D341Med (cell line): Measurements from ENCODE around the gene APMAP.

Experiments used
- DNase-seq: peaks from one replicate; pipeline ENCODE4 v3.0.0; 2012; ENCODE audit warnings: low spot score

APMAP gene

DNA sequence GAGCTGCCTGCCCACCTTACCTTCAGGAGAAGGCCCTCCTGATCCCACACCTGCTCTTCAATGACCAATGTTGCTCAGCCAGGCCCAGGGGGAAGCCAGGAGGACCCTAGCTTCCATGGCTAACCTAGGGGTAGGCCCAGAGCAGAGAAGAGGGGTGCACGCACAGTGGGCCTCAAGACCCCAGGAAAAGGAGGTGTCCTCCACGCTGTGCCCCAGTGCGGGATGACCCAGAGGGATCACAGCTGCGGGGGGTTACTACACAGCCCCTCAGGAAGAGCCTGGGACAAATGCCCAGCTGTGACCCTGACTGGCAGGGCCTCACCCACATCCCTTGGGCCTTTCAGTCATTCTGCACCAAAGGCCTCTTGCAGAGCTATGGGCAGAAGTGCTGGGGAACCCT lies 31.6 kb upstream of the APMAP start:
- no peak for DNase-seq

DNA sequence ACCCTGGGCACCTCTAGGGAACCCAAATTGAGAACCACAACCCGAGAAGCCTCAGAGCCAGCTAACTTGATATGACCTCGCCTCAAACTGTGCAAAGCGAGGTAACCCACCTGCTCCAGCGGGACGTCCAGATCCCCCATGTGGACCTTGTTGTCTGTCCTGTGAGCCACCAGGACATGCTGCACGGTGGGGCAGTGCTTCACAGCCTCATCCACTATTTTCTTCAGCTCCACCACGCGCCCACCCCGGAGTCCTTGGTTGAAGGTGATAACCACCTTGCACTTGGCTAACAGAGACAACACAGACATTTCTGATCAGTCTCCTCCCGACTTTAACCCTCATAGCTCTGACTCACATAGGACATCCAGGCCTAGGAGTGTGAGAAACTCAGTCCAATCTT lies 30.8 kb upstream of the APMAP start:
- DNase-seq: no peak

DNA sequence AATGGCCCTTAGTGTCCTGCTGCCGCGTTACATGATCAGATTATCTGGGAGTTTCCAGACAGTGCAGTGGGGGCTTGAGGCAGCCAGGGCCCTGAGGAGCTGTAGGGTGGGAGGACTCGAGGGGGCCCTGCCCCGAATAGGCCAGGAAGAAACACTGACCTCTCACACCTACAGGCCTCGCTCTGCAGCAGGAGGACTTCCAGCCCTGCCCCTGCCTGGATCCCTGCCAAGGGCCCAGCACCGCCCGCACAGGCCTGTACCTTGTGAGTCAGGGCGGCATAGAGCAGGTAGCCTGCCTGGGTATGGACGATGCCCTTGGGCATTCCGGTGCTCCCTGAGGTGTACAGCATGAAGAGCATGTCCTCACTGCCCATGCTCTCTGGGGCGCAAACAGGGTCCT lies 30.1 kb upstream of the APMAP start:
- DNase-seq: no peak

DNA sequence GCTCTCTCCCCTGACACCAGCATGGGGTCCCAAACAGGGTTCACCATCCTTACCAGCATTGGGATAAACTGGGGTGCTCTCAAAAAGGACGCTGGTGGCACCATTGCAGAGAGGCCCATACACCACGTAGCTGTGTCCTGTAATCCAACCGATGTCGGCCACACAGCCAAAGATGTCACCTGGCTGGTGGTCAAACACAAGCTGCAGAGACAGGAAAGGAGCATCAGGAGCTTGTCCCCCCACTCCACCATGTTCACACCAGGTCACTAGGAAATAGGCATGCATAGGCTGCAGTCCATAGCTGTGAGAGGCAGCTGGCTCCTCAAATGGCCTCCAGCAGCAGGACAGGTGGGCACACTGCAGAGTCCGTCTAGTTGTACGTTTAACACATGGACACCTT lies 28.8 kb upstream of the APMAP start:
- DNase-seq: no peak

DNA sequence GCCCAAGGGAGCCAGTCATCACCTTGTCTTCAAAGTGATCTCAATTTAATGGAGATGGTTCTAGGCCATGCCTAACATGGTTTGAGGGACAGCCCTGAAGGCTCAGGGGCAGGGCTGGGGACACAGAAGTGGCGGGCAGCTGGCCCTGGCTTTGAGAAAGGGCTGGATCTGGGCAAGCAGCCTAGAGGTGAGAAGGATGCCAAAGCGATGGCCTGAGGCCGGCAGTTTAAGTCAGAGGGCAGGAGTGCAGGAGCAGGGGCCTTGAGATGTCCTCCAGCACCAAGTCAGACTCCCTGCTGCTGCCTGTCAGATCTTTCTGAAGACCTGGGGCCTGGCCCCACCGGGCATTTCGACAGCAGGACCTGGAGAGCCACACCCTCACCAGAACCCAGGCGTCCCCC lies 28.4 kb upstream of the APMAP start:
- no peak for DNase-seq

DNA sequence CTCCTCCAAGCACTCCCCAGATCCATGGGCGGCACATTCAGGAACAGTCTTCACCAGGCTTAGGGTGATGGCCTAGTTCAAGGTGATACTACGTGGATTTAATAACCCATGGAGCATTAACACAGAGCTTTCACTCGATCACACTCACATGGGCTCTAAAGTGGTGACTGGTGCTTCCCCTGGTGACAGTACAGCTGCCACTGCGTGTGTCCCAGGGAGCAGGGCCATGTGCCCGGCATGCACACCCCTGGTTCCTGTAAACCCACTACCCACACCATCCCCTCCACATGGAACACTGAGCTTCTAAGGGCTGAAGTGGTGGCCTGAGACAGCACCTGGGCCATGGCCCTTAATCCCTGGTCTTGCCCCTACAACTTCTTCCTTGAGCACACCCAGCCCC lies 27.8 kb upstream of the APMAP start:
- no peak for DNase-seq

DNA sequence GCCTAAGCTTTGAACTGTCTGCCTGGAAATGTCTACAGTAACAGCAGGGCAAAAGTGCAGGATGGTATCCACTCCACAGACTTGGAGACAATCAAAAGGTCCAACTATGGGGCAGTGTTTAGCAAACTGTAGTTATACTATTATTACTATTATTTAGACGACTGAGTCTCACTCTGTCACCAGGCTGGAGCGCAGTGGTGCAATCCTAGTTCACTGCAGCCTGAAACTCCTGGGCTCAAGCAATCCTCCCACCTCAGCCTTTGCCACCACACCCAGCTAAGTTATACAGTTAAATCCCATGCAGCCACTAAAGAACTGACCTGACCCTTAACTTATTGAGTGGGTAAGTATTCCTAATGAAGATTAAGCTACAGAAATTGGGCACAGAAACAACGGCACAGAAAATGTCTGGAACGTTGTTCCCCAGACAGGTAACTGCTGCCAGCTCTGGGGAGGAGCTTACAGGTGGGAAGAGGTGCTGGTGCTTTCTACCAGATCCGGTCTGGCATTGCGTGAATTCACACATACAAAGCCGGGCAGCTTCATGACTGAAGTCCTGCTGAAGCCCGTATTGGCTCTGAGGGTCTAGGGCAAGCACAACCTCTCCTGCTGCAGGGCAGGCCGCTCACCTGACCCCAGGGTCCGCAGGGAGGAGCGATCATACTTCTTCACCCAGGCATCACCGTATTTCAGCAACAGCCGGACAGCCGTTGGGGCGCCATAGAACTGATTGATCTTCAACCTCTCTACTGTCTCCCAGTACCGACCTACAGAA lies 27.0 kb upstream of the APMAP start:
- no peak for DNase-seq

DNA sequence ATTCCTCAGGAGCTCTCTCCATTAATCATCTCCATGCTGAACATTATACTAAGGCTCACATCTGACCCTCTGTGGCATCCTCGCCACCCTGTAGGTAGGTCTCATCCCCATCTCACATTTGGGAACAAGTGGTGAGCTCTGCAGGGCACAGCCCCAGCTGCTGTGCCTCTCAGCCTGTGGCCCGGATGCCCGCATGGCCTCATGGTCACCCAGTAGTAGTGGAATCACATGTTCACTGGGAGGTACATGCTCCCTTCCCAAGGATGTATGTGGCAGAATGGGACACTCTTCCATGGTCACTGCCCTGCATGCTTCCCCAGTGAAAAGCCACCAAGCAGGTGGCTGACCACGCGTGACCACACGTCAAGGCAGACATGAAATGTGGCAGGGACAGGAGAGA lies 26.3 kb upstream of the APMAP start:
- DNase-seq: no peak

DNA sequence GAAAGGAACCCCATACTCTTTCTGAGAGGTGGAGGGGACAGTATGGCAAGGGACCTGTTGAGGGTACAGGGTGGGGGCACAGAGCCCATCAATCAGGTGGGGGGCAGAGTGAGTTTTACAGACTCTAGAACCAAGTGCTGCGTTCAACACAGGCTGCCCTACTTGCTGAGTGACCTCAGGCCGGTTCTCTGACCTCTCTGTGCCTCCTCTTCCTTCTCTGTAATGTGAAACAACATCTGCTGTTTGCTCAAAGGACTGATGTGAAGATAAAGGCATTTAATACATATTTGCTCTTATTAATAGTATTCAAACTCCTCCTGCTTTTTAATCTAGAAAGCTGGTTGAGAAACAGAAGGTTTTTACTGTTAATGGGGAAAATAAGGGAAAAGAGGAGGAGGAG lies 25.9 kb upstream of the APMAP start:
- DNase-seq: no peak

DNA sequence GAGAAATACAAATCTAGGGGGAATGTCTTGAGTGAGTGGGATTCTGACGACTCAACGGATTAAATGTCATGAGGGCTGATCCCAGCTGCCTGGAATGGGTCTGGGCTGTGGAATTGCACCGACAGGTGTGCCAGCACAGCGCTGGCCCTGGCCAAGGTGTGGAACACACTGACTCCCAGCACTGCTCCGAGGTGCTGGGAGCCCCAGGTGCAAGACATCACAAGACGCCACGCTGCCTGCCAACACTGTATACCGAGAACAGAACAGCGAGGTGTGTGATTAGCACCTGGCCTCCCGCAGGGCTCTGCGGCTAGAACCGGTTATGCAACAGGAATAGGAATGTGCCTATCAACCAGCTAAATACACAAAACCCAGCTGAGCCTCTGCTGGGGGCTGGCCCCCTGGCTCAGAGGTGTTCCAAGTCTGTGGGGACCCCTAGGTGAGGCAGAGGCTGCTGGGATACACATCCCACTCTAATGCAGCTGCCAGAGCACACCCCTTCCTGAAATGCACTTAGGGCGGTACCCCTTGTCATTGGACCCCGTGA lies 24.8 kb upstream of the APMAP start:
- DNase-seq: no peak

DNA sequence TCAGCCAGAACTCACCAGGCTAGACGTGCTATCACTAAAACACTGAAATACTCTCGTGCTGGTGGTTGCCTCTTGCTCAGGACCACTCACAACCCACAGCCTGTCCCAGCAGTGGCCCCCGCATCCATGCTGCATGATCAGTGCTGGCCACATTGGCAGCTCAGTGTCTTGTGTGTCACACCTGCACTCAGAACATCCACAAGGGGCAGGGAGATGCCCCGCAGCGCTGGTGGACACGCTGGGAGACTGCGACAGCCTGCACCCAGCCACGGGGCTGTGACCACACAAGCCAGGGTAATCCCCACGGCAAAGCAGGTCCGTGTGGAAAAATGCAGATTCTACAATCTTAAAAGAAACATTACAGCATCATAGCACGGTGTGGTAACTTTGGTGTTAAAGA lies 23.9 kb upstream of the APMAP start:
- DNase-seq: no peak

DNA sequence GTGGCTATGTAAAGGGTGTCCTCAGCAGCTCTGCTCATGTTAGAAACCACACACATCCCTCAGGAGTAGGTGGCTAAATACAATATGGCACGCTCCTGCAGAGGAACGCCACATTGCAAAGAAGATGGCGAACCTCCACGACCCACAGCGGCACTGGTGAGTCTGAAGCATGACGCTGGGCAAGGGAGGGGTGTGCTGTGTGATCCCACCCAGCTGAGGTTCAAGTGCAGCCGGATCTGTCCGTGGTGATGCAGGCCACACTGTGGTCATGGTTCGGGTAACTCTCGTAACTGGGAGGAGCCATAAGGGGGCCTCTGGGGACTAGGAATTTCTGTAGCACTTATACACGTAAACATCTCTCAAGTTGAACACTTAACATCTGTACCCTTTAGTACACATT lies 23.4 kb upstream of the APMAP start:
- DNase-seq: no peak

DNA sequence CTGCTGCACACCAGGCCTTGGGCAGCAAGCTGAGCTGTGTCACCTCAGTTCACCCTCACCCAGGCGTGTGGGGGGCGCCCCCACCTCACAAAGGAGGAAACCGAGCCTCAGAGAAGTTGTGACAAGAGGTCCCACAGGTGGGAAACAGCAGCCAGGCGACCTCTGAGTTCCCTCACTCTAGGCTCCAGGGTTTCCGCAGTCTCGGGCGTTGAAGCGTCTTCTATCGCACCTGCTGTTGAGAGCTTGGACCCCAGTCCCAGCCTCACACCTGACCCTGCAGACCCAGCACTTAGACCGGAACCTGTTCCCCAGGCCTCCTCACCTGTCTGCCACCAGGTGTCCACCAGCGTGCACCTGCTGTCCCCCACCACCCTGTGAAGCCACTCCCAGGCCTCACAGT lies 22.3 kb upstream of the APMAP start:
- DNase-seq: no peak

DNA sequence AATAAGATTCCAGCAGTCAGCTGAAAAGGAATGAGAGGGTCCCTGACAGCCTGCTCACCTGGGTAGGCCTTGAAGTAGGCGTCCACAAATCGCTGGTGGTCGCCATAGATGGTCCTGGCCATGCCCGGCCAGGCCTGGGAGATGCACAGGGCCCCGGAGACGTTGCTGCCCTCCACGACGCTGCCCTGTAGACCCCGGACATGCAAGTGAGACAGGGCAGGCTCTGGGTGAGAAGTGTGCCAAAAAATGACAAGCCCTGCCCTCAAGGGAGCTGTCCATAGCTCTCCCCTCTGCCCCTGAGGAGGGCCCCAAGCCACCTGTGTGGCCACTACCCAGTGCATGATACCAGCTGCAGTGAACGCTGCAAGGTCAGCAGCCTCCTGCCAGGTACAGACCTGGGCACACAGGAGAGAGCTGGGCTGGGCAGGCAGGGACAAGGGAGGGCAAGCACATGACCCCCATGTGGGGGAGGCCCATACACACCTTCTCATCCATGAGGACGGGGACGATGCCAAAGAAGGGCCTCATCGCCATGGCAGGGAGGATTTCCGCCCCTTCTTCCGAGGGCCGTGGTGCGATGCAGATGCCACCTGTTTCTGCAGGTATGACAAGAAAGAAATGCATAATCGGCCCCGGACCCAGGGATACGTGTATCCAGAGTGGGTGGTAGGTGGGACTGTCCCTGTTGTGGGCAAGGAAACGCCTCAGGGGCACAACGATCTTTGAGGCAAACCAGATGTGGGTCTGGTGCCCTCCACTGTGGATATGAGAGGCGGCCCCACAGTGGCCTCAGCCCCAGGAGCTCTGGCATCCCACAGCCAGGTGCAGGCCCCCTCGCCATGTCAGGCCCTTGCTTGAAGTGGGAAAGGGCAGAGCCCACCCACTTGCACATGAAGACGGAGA lies 21.2 kb upstream of the APMAP start:
- no peak for DNase-seq

DNA sequence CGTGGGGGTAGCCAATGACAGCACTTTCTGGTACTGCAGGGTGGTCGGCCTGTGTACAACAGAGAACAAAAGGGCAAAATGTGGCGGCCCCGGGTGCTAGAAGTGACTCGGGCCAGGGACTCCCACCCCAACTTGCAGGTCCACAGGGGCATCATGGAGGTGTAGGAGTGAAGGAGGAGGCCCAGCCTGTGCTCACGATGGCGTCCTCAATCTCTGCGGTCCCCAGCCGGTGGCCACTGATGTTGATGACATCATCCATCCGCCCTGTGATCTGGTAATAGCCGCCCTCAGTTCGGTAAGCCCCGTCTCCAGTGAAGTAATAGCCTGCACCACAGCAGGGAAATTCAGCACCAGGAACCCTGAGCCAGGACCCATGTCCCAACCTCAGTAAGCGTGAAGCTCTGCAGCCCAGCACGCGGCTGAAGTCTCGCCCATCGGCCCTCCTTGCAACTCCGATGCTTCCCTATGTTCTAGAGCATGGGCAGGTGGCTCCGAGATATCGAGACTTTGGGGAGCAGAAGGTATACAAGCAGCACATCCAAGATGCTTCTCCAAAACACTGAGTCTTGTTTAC lies 20.2 kb upstream of the APMAP start:
- no peak for DNase-seq

DNA sequence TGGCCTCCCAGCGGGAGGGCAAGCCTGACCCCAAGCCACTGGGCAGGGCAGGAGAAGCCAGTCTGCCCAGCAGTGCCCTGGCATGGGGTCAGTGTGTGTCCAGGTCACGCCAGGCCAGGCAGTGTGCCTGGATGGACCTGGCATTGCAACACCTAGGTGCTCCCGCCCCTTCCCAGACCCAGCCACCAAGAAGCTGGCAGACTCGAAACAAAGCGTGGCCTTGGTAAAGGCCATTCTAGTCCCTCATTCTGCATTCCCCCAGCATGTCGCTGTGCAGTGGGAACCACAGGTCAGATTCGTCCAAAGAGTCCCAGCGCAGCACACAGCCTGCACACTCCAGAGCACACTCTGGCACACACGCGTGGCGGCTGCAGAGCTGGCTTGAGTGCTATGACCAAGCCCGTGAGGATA lies 19.3 kb upstream of the APMAP start:
- DNase-seq: no peak

DNA sequence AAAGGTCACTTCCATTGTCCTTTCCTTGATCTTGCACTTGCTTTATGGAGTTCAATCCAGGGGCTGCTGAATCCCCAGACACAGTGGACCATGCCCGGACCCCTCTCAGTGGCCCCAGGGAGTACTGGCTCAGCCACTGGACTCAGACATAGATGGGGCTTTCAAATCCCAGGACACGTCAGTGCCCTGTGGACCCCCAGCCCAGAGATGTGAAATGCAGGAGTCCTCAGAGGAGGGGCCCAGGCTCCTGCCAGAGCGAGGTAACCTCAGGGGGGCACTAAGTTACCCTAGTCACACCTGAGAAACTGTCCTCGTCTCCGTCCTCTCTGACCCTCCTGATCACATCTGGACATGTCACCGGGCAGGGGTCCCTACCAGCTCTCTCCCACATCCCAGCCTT lies 18.7 kb upstream of the APMAP start:
- no peak for DNase-seq

DNA sequence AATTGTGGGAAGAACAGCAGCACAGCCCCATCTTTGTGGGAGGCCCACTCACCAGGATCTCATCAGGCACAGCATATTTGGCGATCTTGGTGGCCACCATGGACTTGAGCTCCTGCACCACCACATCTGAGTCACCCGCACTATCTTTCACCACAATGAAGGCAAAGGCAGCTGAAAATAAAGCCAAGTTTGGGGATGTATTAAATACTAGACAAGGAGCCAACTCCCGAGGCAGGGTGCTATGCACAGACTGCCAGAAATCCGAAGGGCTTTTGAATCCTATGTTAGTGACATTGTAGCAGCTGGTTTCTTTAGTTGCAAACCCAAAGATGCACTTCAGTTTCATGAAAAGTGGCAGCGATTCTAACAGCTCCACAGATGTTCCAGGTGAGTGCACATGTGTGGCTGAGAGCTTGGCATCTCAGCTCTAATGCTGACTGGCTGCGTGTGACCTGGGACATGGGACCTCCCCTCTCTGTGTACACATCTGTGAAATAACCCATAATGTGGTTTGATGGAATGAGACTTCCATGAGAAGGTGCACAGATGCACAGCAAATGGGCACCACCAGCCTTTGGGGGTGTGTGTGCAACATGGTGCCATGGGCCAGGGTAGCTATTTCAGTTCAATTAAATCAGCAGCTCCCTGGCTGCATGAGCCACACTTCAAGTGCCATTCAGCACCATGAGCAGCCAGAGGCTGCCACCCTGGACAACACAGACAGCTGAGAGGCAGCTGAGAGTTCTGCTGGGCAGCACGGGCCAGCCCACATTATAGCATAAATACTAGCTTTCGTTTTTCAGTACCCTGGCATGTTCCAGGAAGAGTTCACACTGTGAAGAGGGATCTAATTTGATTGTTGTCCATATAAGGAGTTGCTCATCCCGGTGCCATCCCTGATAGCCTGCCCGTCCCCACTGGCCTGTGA lies 16.9 kb upstream of the APMAP start:
- no peak for DNase-seq

DNA sequence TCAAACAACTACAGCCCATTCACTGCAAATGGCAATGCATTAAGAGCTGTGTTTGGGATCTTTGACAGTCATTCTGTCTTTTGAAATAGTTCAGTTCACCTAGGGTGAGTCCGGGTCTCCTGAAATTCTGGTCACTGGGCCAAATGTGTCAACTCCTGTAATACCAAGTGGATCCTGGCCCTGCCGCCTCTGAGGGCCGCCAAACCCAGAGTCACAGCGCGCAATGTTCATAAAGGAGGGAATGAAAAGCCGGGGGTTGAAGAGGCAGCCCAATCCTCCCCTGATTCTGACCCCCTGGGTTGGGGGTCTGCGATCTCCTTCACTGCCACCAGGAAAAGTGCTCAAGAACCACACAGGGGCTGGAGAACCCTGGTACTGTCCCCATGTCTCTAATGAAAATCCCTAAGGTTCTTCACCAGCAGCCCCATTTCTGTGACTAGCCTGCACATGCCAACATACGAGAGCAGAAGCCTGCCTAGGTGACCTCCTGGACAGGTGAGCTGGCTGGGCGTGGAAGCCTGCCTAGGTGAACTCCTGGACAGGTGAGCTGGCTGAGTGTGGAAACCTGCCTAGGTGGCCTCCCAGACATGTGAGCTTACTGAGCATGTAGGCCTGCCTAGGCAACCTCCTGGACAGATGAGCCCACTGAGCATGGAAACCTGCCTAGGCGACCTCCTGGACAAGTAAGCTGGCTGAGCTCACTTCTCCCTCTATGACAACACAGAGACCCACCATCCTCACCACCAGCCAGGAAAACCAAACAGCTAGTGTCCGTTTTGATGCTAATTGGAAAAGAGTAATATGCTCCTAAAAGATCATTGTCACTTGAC lies 16.1 kb upstream of the APMAP start:
- no peak for DNase-seq

DNA sequence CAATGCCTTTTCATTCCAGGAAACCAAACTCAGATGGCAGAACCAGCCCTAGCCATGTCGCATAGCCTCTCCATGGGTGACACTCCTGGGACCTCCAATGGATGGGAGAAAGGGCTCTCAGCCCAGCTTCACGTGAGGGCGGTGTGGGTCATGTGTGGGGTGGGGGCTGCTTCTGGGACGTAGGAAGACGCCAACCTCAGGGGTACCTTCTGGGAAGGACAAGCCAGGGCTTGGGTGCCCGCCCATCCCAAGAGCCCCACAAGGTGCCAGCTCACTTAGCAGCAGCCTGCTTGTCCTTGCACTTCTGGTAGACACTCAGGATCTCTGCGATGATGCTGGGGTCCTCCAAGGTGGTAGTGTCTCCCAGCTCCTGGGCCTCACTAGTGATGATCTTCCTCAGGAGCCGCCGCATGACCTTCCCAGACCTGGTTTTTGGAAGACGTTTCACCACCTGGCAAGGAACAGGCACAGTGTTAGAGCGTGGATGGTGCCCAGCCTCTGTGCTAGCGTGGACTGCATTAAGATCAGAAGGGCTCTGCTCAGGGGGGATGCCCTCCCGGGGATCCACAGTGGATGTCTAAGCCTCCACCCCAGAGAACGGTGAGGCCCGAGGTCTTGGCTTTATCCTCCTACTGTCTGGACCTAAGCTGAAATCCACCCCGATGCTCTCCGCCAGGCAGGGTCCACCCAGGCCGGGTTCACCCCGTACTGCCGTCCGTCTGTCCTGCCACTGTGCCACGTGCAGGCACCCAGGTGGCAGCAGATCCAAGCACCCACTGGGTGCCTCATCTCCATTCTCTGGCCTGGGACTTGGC lies 15.1 kb upstream of the APMAP start:
- DNase-seq: no peak
